GM12864 (cell line): ENCODE measurements around the gene EME2.

Source experiments
- DNase-seq: peaks from one replicate; pipeline ENCODE4 v3.0.0-alpha.2; 2011; ENCODE audit warnings: low read depth
- H3K4me3 ChIP-seq: 2 replicates; pipeline ENCODE4 v1.5.1; 2011; ENCODE audit warnings: mild to moderate bottlenecking, low read depth, low read length, control low read depth
- CTCF ChIP-seq: IDR thresholded peaks from 2 replicates; pipeline ENCODE4 v1.5.1; 2011; ENCODE audit warnings: low read depth, mild to moderate bottlenecking, moderate library complexity, low read length, control low read depth, inconsistent platforms; ENCODE audit errors: missing control alignments

EME2 gene

GRCh38 chr16:1788708-1789100, 16.1 kb downstream of the EME2 start:
- no peak overlapping the region for H3K4me3 ChIP-seq
- no peak for TF ChIP-seq CTCF
- DNase-seq: no peak

GRCh38 chr16:1789643-1790045, 17.0 kb downstream of the EME2 start:
- no peak for TF ChIP-seq CTCF
- H3K4me3 ChIP-seq: no peak overlapping the region
- DNase-seq: no peak

GRCh38 chr16:1790261-1790610, 17.6 kb downstream of the EME2 start:
- DNase-seq: no peak
- no peak overlapping the region for H3K4me3 ChIP-seq

GRCh38 chr16:1790611-1791255, 18.1 kb downstream of the EME2 start:
- DNase-seq: no peak
- no peak for TF ChIP-seq CTCF
- no peak overlapping the region for H3K4me3 ChIP-seq

More at GRCh38 chr16:1790261-1790610, 17.6 kb downstream of the EME2 start:
- TF ChIP-seq CTCF: no peak

GRCh38 chr16:1791256-1791942, 18.8 kb downstream of the EME2 start:
- H3K4me3 ChIP-seq: no peak overlapping the region
- TF ChIP-seq CTCF: no peak
- DNase-seq: no peak

GRCh38 chr16:1791943-1792812, 19.6 kb downstream of the EME2 start:
- no peak overlapping the region for H3K4me3 ChIP-seq
- no peak for TF ChIP-seq CTCF
- DNase-seq: no peak
